ENCODE measurements around the gene PRRT1B.
A peak's percentile ranks its signal among the peaks of the same experiment; 100 is the strongest.

Gene PRRT1B

GRCh38 chr9:131529597-131530545 lies 15.5 kb upstream of the PRRT1B start:
- H3K27ac ChIP-seq = peak overlapping the region; percentile 86
- TF ChIP-seq ZFX (IDR thresholded peaks at IDR 0.05) = no peak
- TF ChIP-seq CTCF (conservative IDR thresholded peaks at IDR 0.05) = no peak

GRCh38 chr9:131530546-131530919 lies 14.8 kb upstream of the PRRT1B start:
- TF ChIP-seq CTCF (conservative IDR thresholded peaks at IDR 0.05) (no peak), ZFX (IDR thresholded peaks at IDR 0.05) (no peak)
- H3K27ac ChIP-seq = peak overlapping the region; percentile 86

- H3K27ac ChIP-seq = peak within 1 kb of the TSS; percentile 86
- no peak for TF ChIP-seq CTCF (conservative IDR thresholded peaks at IDR 0.05)
- TF ChIP-seq ZFX (IDR thresholded peaks at IDR 0.05) = peak; percentile 76
Observed at GRCh38 chr9:131530920-131531832, 14.1 kb upstream of the PRRT1B start, which contains the start of gene UCK1. Gene UCK1 (minus strand): TSS chr9:131531263. CDS start chr9:131531174, 89 bp downstream.

- TF ChIP-seq ZFX (IDR thresholded peaks at IDR 0.05) (no peak), CTCF (conservative IDR thresholded peaks at IDR 0.05) (no peak)
- no peak overlapping the region for H3K27ac ChIP-seq
Observed at GRCh38 chr9:131534721-131535237, 10.5 kb upstream of the PRRT1B start.

GRCh38 chr9:131537946-131538345 lies 7.4 kb upstream of the PRRT1B start:
- TF ChIP-seq ZFX (IDR thresholded peaks at IDR 0.05) = no peak
- TF ChIP-seq CTCF (conservative IDR thresholded peaks at IDR 0.05) = no peak
- H3K27ac ChIP-seq = no peak overlapping the region

GRCh38 chr9:131539223-131539923 lies 6.0 kb upstream of the PRRT1B start:
- TF ChIP-seq CTCF (conservative IDR thresholded peaks at IDR 0.05) = no peak
- TF ChIP-seq ZFX (IDR thresholded peaks at IDR 0.05) = no peak
- no peak overlapping the region for H3K27ac ChIP-seq
